Small intestine (tissue), 7 donors: ENCODE results near the gene WDR4. TPM values are rescaled to one million over a fixed set of nuclear protein-coding genes. Genes with fewer than 3 reads are reported as not detected.
"Not testable (repeated sequence)": the region's sequence is repeated elsewhere in the genome, so short reads cannot be mapped to it uniquely, and the experiment has no call there.

Experiments used
- DNase-seq, 2 donors: peaks; one replicate each; pipeline versions ENCODE4 v3.0.0 to v3.0.0-alpha.2; 2013
- FAIRE-seq: peaks from 2 replicates; lab custom pipeline; 2012; peaks lifted over from hg19 to GRCh38; lab: Jason Lieb, UNC
- H3K27ac ChIP-seq, 3 donors: one replicate each; pipeline ENCODE4 v1.5.1; 2013; ENCODE audit warnings: low read length in 2 of 3, mild to moderate bottlenecking in 2 of 3, control low read depth in 1 of 3, inconsistent platforms in 1 of 3, low read depth in 1 of 3, moderate library complexity in 1 of 3
- H3K27me3 ChIP-seq, 3 donors: one replicate each; pipeline ENCODE4 v1.6.1; 2013; ENCODE audit warnings: low read length in 3 of 3, inconsistent platforms in 1 of 3; ENCODE audit not compliant: control insufficient read depth in 3 of 3, insufficient read depth in 3 of 3
- H3K36me3 ChIP-seq, 3 donors: one replicate each; pipeline ENCODE4 v1.6.1; 2013; ENCODE audit warnings: low read length in 3 of 3, inconsistent platforms in 1 of 3, low read depth in 1 of 3, mild to moderate bottlenecking in 1 of 3, moderate library complexity in 1 of 3; ENCODE audit not compliant: control insufficient read depth in 3 of 3, insufficient read depth in 2 of 3
- H3K4me1 ChIP-seq, 3 donors: one replicate each; pipeline ENCODE4 v1.6.1; 2013; ENCODE audit warnings: low read length in 2 of 3, inconsistent platforms in 1 of 3, low read depth in 1 of 3, mild to moderate bottlenecking in 1 of 3, moderate library complexity in 1 of 3; ENCODE audit not compliant: control insufficient read depth in 3 of 3, insufficient read depth in 2 of 3
- H3K4me3 ChIP-seq, 3 donors: one replicate each; pipeline ENCODE4 v1.5.1; 2013; ENCODE audit warnings: low read length in 3 of 3, control low read depth in 1 of 3, inconsistent platforms in 1 of 3, low read depth in 1 of 3, mild to moderate bottlenecking in 1 of 3, moderate library complexity in 1 of 3
- H3K9me3 ChIP-seq, 2 donors: one replicate each; pipeline ENCODE4 v1.6.1; 2013; ENCODE audit warnings: low read depth in 1 of 2, low read length in 1 of 2; ENCODE audit not compliant: control insufficient read depth in 2 of 2, insufficient read depth in 1 of 2
- WGBS, 3 donors: extraction: QIAGEN DNeasy Blood & Tissue Kit; methylation state at CpG; one replicate each; pipeline ENCODE4 v1.1.7; 2013; 5-methylcytosine and 5-hydroxymethylcytosine counted together
- polyA plus RNA-seq, 4 donors: library from polyadenylated mRNA; stranded (reverse) in 3 of 4; unstranded in 1 of 4; fragments of 200-250 nt in 3 of 4; fragments of 120-200 nt in 1 of 4; gene quantifications; one replicate each; pipeline versions ENCODE4 v1.2.1 to v1.2.3, GENCODE V29; 2013
- donor health status: healthy with polysubstance abuse.
- donor health status: control.
- donor health status: control.
- donor health status: Bipolar disorder and iron deficiency.
- donor health status: healthy.

The WDR4 gene
- polyA plus RNA-seq, 4 donors: 3.5 to 20.7 (median 7.0) TPM

DNA sequence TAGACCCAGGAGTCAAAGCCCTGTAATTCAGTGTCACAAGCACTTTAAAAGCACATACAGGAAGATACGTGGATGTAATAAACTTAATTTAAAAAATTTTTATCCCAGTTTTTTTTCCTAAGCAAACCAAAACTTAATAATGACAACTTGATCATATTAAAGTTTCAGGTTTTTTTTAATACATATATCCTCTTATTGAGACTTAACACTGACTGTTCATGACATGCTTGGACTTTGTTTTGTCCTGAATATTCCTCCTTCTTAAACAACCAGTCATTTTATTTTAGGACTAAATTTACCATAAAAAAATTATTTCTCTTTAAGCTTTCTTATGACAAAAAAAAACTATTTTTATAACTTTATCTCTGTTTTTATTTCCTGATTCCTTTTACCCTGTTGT, 64.1 kb downstream of the WDR4 start:
- peaks cover 0 to 5% (median 3%) of the 10 kb centered on the region in 3 donors for H3K4me1 ChIP-seq
- H3K27ac ChIP-seq: no peak overlapping the region
- no peaks in the 10 kb centered on the region for H3K27me3 ChIP-seq
- H3K9me3 ChIP-seq: peaks cover 0 to 10% of the 10 kb centered on the region in 2 donors
- no peak overlapping the region for H3K4me3 ChIP-seq
- no peaks in the 10 kb centered on the region for H3K36me3 ChIP-seq
- FAIRE-seq: no peak
- WGBS, 3 donors: 82 to 94% (median 89%) methylated on average over 1 of the region's 1 CpG
- DNase-seq: no peak

DNA sequence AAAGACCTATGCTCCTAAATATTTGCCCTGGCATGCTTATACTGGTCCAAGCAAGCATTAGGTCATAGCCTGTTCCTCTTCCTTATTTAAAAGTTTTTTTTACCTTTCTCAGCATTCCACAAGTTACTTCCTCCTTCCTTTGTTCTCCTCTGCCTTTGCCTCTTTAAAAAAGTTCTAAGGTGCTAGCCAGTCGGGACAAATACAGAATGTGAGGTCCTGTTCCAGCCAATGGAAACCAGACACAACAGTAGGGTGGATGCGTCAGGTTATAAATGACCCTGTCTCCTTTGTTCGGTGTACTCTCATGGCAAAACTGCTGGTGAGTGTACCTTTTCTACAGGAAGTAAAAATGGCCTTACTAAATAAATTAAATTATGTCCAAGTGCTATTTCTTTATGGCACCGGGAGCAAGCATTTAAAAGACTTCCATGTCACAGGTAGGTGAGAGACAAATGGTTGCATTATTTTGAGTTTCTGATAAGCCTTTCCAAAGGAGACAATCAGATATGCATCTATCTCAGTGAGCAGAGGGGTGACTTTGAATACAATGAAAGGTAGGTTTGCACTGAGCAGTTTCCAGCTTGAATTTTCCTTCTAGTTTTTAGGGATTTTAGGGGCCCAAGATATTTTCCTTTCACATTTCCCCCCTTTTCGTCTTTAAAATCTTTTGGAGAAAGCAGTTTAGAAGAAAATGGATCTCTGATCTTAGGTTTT, 66.7 kb downstream of the WDR4 start:
- not testable (repeated sequence) for H3K27me3 ChIP-seq, H3K36me3 ChIP-seq, H3K9me3 ChIP-seq, H3K4me3 ChIP-seq, H3K4me1 ChIP-seq, DNase-seq, FAIRE-seq
- peak overlapping the region in 1 of 3 donors; percentile 14 for H3K27ac ChIP-seq
- 41 to 46% (median 46%) methylated on average over 5 of the region's 5 CpGs for WGBS, 3 donors

DNA sequence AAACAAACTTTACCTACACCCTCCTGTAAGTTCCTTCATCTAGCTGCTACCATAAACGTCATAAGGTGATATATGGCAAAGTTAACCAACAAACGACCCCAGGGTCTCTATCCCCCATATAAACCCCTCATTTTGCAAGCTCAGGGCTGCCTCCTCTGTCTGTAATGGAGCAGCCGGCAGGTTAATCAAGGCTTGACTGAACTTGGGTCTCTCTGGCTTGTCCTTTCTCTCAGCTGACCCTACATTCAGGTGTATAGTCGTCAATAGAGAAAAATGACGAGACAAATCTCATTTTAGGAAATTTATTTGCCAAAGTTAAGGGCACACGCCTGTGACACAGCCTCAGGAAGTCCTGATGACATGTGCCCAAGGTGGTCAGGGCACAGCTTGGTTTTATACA, 67.4 kb downstream of the WDR4 start:
- DNase-seq: no peak
- no peak for FAIRE-seq
- Histone ChIP-seq H3K27ac (no peak overlapping the region), H3K4me1 (peaks cover 0 to 3% (median 3%) of the 10 kb centered on the region in 3 donors), H3K9me3 (peaks cover 0 to 10% of the 10 kb centered on the region in 2 donors), H3K4me3 (no peak overlapping the region), H3K36me3 (no peaks in the 10 kb centered on the region), H3K27me3 (no peaks in the 10 kb centered on the region)
- WGBS, 3 donors: 59 to 74% (median 68%) methylated on average over 6 of the region's 6 CpGs

DNA sequence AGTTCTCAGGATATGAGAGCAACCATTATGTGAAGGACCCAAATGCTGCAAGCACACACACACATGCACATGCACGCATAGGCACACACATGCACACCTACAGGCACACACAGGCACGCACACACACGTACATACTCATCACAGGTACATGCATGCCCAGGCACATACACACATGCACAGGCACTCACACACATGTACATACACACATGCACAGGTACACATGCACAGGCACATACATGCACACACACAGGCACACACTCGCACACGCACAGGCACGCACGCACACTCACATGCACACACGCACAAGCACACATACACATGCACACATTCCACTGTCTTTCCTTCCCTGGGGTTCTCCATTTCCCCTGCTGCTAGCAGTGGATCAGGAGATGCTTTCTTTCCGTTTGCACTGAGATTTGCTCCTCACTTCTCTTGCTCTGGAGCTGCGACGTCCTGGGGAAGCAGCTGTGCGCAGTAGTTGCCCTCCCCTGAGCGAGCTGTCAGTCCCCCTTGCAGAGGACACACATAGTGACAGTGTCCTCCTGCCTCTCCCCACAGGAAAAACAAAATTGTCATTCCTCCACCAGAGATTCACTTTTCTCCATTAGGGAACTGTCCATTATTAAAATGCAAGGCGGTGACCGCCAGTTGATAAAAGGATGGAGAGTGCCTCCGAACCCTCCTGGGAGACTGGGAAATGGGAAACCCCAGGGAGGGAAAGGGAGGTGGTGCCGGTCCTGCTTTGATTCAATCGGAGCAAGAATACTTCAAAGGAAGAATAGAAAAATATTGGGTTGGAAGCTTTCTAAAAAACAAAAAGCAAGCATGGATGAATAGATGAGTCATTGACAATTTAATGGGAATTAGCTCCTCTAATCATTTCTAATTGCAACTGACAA, 69.5 kb downstream of the WDR4 start:
- 75 to 93% (median 87%) methylated on average over 18 of the region's 18 CpGs for WGBS, 3 donors
- DNase-seq: no peak
- FAIRE-seq: no peak

DNA sequence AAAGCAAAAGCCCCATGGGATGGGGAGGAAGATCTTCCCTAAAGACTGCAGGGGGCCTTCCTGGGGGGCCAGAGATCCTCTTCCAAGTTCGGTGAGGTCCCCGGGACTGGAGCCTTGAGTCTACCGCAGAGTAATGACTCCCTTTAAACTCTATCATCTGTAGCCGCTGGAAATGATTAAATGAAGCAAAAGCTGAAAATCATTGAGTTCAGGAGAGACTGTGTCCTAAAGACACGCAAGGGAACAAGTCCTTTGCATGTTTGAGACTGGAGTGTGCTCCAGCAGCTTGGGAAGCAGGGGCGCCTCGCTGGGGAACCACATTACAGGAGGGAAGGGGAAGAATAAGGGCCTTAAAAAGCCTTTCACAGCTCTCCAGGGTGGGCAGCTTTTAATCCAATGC, 70.2 kb downstream of the WDR4 start:
- 86 to 94% (median 89%) methylated on average over 7 of the region's 7 CpGs for WGBS, 3 donors
- Histone ChIP-seq H3K4me1 (peaks cover 0 to 4% (median 3%) of the 10 kb centered on the region in 3 donors), H3K9me3 (no peaks in the 10 kb centered on the region), H3K36me3 (no peaks in the 10 kb centered on the region), H3K27ac (no peak overlapping the region), H3K4me3 (no peak overlapping the region), H3K27me3 (no peaks in the 10 kb centered on the region)
- FAIRE-seq (no peak), DNase-seq (no peak)

More for the DNA sequence above, 69.5 kb downstream of the WDR4 start:
- Histone ChIP-seq H3K9me3 (peaks cover 0 to 3% of the 10 kb centered on the region in 2 donors), H3K36me3 (no peaks in the 10 kb centered on the region), H3K4me1 (peaks cover 0 to 4% (median 3%) of the 10 kb centered on the region in 3 donors), H3K4me3 (no peak overlapping the region), H3K27ac (no peak overlapping the region), H3K27me3 (no peaks in the 10 kb centered on the region)

DNA sequence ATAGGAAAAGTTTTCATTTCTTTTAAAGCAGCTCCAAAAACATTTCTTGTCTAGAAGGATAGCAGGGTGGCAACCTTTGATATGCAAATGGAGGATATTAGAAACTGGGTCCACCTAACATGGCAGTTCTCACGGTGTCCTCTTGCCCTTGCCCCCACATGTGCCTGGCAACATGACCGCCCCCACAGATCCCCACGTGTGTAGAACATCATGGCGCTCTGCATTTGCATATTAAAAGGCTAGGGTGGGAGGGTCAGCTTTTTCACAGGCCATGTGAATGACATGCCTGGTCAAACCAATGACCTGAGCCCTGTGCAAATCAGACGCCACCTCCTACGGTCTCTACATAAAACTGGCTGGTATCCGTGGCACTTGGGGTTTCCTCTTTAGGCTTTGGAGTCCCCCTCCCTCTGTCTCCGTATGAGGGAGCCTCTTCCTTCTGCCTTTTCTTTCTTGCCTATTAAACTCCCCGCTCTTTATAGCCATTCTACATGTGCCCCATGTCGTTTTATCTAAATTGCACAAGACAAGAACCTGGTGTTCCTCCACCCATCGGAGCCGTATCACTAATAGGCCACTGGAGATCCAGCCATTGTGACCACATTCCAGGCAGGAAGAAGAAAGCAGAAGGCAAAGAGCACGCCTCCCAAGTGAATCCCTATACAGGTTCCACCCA, 71.3 kb downstream of the WDR4 start:
- H3K9me3 ChIP-seq: no peaks in the 10 kb centered on the region
- H3K36me3 ChIP-seq: no peaks in the 10 kb centered on the region
- 78 to 89% (median 80%) methylated on average over 13 of the region's 13 CpGs for WGBS, 3 donors
- H3K27ac ChIP-seq: no peak overlapping the region
- H3K4me1 ChIP-seq: peaks cover 0 to 4% (median 3%) of the 10 kb centered on the region in 3 donors
- no peaks in the 10 kb centered on the region for H3K27me3 ChIP-seq
- H3K4me3 ChIP-seq: no peak overlapping the region
- DNase-seq (no peak), FAIRE-seq (no peak)

DNA sequence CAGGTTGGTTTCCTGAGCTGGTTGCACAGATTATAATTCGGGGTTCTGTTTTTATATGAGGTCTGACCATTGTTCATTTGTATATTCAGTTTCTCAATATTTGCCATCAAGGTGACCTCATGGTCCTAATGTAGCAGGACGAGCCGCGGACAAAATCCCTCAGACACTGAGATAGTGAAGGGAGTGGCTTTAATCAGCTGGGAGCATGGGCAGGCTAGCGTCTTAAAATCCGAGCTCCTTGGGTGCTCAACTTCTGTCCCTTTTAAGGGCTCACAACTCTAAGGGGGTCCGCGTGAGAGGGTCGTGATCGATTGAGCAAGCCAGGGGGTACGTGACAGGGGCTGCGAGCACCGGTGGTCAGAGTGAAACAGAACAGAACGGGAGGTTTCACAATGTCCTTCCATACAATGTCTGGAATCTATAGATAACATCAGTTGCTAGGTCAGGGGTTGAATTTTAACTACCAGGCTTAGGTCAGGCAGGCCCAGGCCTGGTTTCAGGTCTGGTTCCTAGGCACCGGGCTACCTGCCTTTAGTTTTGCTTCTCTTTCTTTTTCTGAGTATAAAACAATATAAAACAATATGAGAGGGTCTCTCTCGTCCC, 71.9 kb downstream of the WDR4 start:
- WGBS, 3 donors: 62 to 84% (median 83%) methylated on average over 16 of the region's 16 CpGs
- H3K27me3 ChIP-seq, FAIRE-seq, H3K27ac ChIP-seq, DNase-seq, H3K4me3 ChIP-seq, H3K36me3 ChIP-seq, H3K4me1 ChIP-seq, H3K9me3 ChIP-seq: not testable (repeated sequence)
